Measurements from ENCODE around the gene LAMB1. TPM values are rescaled to one million over a fixed set of nuclear protein-coding genes. Genes with fewer than 3 reads are reported as not detected.

The LAMB1 gene
- total RNA-seq, 1 donor from 2014 or later, result 35.0 TPM

- peak; percentile 51 for ATAC-seq
Observed at GRCh38 chr7:108016841-108017775, 14.1 kb upstream of the LAMB1 start.

GRCh38 chr7:108015740-108016139 lies 12.8 kb upstream of the LAMB1 start:
- ATAC-seq, result no peak

GRCh38 chr7:108014747-108015682 lies 12.1 kb upstream of the LAMB1 start:
- ATAC-seq, result peak; percentile 49

- no peak for ATAC-seq
Observed at GRCh38 chr7:108014215-108014614, 11.3 kb upstream of the LAMB1 start.

GRCh38 chr7:108012499-108013430 lies 9.8 kb upstream of the LAMB1 start:
- peak; percentile 68 for ATAC-seq

- no peak for ATAC-seq
Observed at GRCh38 chr7:108010377-108010776, 7.4 kb upstream of the LAMB1 start.

- ATAC-seq, result no peak
Observed at GRCh38 chr7:108009873-108010272, 6.9 kb upstream of the LAMB1 start.

- no peak for ATAC-seq
Observed at GRCh38 chr7:108008827-108009226, 5.9 kb upstream of the LAMB1 start.

GRCh38 chr7:108008240-108008639 lies 5.3 kb upstream of the LAMB1 start:
- ATAC-seq, result no peak

GRCh38 chr7:108007762-108008161 lies 4.8 kb upstream of the LAMB1 start:
- ATAC-seq, result no peak

GRCh38 chr7:108007261-108007660 lies 4.3 kb upstream of the LAMB1 start:
- no peak for ATAC-seq

GRCh38 chr7:108004220-108005142 lies 1.5 kb upstream of the LAMB1 start:
- ATAC-seq, result no peak

- no peak for ATAC-seq
Observed at GRCh38 chr7:108003599-108003935, 606 bp upstream of the LAMB1 start.

GRCh38 chr7:108001764-108002725 lies 916 bp downstream of the LAMB1 start:
- ATAC-seq, result peak; percentile 15

- ATAC-seq, result peak; percentile 50
Observed at GRCh38 chr7:108000875-108001763, 1.8 kb downstream of the LAMB1 start.

GRCh38 chr7:107999779-108000560 lies 3.0 kb downstream of the LAMB1 start:
- no peak for ATAC-seq

- no peak for ATAC-seq
Observed at GRCh38 chr7:107998660-107999480, 4.1 kb downstream of the LAMB1 start.
